H1 (cell line): ENCODE measurements around the gene RSF1. TPM values are rescaled to one million over a fixed set of nuclear protein-coding genes. Genes with fewer than 3 reads are reported as not detected.

Source experiments
- RBBP5 ChIP-seq: IDR thresholded peaks from 2 replicates; pipeline ENCODE4 v1.7.1; 2012; ENCODE audit warnings: low read depth, mild to moderate bottlenecking, inconsistent platforms, low read length, moderate library complexity, borderline replicate concordance
- polyA plus RNA-seq, 7 experiments: library from polyadenylated mRNA; depleted of rRNA in 3 of 7; stranded (reverse) in 5 of 7; unstranded in 2 of 7; fragments of >200 nt in 5 of 7; fragments of 200-250 nt in 2 of 7; gene quantifications; 1 replicate in 5 of 7; 2 replicates in 1 of 7; 4 replicates in 1 of 7; pipeline versions ENCODE4 v1.2.1 to v1.2.3, GENCODE V29; 2011 to 2013; ENCODE audit warnings: missing spikeins in 2 of 7, mixed read lengths in 2 of 7
- total RNA-seq: library from RNA; stranded (reverse); fragmentation: NEBNext Ultra II Directional; extraction: Animal tissue kit (Norgen Biotek cat#: 25700); gene quantifications from 2 replicates; pipeline ENCODE4 v1.2.1, GENCODE V29; 2021
- TF ChIP-seq, protein P1 (sequence below): fragments of 300-600 bp; sonication (generic); IDR thresholded peaks from 2 replicates; pipeline ENCODE4 v1.7.1; 2012; ENCODE audit warnings: low read length, moderate library complexity, mild to moderate bottlenecking, inconsistent platforms; ENCODE audit not compliant: insufficient replicate concordance

The RSF1 gene
- total and polyA plus RNA-seq, 2 of the 8 experiments (the other 6 are each of a cell fraction or from before 2014, with no cell fraction given), result 17.8 to 87.9 TPM

DNA sequence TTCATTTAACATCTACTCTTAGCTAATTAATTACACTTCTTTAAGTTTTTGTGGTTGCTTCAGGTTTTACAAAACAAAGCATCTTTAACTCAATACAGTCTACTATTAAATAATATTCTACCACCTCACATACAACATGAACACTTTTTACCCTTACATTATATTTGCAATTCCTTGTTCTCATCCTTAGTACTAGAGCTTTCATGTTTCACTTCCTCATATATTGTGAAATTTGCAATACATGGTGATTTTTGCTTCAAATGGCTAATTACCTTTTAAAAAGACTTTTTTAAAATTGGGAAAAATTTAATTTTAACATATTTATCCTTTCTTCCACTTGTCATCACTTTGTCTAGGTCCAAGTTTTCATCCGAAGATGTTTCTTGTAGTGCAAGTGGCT lies 37.5 kb downstream of the RSF1 start (continued):
- TF ChIP-seq, protein P1, sequence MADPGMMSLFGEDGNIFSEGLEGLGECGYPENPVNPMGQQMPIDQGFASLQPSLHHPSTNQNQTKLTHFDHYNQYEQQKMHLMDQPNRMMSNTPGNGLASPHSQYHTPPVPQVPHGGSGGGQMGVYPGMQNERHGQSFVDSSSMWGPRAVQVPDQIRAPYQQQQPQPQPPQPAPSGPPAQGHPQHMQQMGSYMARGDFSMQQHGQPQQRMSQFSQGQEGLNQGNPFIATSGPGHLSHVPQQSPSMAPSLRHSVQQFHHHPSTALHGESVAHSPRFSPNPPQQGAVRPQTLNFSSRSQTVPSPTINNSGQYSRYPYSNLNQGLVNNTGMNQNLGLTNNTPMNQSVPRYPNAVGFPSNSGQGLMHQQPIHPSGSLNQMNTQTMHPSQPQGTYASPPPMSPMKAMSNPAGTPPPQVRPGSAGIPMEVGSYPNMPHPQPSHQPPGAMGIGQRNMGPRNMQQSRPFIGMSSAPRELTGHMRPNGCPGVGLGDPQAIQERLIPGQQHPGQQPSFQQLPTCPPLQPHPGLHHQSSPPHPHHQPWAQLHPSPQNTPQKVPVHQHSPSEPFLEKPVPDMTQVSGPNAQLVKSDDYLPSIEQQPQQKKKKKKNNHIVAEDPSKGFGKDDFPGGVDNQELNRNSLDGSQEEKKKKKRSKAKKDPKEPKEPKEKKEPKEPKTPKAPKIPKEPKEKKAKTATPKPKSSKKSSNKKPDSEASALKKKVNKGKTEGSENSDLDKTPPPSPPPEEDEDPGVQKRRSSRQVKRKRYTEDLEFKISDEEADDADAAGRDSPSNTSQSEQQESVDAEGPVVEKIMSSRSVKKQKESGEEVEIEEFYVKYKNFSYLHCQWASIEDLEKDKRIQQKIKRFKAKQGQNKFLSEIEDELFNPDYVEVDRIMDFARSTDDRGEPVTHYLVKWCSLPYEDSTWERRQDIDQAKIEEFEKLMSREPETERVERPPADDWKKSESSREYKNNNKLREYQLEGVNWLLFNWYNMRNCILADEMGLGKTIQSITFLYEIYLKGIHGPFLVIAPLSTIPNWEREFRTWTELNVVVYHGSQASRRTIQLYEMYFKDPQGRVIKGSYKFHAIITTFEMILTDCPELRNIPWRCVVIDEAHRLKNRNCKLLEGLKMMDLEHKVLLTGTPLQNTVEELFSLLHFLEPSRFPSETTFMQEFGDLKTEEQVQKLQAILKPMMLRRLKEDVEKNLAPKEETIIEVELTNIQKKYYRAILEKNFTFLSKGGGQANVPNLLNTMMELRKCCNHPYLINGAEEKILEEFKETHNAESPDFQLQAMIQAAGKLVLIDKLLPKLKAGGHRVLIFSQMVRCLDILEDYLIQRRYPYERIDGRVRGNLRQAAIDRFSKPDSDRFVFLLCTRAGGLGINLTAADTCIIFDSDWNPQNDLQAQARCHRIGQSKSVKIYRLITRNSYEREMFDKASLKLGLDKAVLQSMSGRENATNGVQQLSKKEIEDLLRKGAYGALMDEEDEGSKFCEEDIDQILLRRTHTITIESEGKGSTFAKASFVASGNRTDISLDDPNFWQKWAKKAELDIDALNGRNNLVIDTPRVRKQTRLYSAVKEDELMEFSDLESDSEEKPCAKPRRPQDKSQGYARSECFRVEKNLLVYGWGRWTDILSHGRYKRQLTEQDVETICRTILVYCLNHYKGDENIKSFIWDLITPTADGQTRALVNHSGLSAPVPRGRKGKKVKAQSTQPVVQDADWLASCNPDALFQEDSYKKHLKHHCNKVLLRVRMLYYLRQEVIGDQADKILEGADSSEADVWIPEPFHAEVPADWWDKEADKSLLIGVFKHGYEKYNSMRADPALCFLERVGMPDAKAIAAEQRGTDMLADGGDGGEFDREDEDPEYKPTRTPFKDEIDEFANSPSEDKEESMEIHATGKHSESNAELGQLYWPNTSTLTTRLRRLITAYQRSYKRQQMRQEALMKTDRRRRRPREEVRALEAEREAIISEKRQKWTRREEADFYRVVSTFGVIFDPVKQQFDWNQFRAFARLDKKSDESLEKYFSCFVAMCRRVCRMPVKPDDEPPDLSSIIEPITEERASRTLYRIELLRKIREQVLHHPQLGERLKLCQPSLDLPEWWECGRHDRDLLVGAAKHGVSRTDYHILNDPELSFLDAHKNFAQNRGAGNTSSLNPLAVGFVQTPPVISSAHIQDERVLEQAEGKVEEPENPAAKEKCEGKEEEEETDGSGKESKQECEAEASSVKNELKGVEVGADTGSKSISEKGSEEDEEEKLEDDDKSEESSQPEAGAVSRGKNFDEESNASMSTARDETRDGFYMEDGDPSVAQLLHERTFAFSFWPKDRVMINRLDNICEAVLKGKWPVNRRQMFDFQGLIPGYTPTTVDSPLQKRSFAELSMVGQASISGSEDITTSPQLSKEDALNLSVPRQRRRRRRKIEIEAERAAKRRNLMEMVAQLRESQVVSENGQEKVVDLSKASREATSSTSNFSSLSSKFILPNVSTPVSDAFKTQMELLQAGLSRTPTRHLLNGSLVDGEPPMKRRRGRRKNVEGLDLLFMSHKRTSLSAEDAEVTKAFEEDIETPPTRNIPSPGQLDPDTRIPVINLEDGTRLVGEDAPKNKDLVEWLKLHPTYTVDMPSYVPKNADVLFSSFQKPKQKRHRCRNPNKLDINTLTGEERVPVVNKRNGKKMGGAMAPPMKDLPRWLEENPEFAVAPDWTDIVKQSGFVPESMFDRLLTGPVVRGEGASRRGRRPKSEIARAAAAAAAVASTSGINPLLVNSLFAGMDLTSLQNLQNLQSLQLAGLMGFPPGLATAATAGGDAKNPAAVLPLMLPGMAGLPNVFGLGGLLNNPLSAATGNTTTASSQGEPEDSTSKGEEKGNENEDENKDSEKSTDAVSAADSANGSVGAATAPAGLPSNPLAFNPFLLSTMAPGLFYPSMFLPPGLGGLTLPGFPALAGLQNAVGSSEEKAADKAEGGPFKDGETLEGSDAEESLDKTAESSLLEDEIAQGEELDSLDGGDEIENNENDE, result no peak
- TF ChIP-seq RBBP5, result no peak
